HG03439 (cell line): Measurements from ENCODE around the gene STX10.
A peak's percentile ranks its signal among the peaks of the same experiment; 100 is the strongest.

Source experiments
- ATAC-seq: cut with Tn5 transposase; IDR thresholded peaks from one replicate; pipeline ENCODE4 v1.9.1; 2021; ENCODE audit warnings: mild to moderate bottlenecking, moderate library complexity; ENCODE audit not compliant: unreplicated experiment

STX10 gene

DNA sequence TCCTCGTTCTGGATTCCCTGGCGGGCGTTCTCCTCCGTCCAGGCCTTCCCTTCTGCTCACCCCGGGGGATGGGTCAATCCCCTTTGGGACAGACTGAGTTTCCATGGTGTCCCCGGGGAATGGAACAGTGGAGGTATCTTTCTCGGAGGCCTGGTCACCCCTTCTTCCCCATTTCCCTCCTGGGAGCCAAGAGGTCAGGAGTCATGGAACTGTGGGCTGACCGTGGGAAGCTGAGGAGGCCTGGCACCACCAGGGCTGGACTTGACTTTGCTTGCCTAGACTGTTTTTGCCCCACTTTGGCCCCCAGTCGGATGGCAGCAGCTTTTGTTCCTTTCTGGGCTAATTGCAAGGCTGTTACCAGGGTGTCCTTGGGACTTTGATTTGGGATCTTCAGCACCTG lies 30.1 kb downstream of the STX10 start:
- no peak for ATAC-seq

GRCh38 chr19:13119627-13120026 lies 30.5 kb downstream of the STX10 start:
- no peak for ATAC-seq

DNA sequence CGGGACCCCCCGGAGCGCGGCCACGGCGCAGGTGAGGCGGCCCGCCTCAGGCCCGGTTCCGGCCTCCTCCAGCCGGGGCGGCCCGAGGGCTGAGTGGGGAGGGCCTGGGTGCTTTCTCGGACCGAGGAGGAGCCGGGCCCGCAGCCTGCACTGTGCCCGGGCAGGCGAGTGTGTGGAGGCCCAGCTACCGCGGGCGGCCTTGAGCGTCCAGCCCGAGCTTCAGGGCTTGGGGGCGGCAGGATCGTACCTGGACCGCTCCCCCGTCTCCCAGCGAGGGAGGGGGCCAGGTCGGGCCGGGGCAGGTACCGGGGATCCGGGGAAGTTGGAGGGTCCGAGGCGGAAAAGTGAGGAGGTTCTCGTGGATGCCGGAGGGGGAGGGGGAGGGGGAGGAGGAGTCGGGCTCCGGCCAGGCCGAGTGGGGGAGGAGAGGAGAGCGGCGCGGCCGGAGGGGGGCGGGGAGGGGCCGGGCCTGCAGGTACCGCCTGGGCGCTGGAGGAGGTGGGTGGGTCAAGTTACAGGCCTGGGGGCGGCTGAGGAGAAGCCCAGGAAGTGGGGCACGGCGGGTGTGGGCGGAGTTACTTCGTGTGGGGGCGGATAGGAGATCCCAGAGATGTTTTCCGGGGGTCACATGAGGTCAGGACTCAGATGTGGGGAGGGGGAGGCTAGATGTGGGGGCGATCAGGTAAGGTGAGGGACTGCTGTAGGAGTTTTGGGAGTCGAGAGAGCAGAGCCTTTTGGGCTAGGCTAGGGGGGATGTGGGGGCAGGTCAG lies 31.6 kb downstream of the STX10 start:
- ATAC-seq = no peak

DNA sequence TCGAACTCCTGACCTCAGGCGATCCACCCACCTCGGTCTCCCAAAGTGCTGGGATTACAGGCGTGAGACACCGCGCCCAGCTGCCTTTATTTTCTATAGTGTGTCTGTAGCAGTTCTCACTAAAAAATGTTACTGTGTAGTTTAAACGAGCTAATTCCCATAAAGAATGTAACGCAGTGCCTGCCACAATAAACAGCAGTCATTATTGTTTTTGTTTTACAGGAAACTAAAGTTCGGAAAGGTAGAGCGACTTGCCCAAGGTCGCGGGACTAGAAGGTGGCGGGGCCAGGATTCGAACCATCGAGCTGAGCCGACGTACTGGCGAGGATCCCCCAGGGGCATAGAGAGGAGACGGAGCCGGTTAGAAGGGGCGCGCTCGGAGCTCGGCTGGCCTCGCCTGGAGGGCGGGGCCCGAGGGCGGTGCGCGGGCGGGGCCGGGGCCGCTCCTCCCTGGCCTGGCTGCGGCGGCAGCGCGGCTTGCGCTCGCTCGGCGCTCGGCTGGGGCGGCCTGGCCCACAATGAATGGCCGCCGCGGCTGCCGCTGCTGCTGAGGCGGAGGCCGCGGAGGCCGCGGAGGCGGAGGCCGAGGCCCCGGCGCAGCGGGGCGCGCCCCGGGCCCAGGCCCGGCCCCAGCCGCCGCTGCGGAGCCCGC lies 32.3 kb downstream of the STX10 start, which contains the start of gene NACC1:
Gene NACC1 (plus strand): TSS at position 493 of the 652 bp plus-strand sequence. CDS start 16,944 bp downstream, outside the sequence.
- peak; percentile 63 for ATAC-seq

- no peak for ATAC-seq
These were observed 32.9 kb downstream of the STX10 start for GRCh38 chr19:13117176-13117771.

DNA sequence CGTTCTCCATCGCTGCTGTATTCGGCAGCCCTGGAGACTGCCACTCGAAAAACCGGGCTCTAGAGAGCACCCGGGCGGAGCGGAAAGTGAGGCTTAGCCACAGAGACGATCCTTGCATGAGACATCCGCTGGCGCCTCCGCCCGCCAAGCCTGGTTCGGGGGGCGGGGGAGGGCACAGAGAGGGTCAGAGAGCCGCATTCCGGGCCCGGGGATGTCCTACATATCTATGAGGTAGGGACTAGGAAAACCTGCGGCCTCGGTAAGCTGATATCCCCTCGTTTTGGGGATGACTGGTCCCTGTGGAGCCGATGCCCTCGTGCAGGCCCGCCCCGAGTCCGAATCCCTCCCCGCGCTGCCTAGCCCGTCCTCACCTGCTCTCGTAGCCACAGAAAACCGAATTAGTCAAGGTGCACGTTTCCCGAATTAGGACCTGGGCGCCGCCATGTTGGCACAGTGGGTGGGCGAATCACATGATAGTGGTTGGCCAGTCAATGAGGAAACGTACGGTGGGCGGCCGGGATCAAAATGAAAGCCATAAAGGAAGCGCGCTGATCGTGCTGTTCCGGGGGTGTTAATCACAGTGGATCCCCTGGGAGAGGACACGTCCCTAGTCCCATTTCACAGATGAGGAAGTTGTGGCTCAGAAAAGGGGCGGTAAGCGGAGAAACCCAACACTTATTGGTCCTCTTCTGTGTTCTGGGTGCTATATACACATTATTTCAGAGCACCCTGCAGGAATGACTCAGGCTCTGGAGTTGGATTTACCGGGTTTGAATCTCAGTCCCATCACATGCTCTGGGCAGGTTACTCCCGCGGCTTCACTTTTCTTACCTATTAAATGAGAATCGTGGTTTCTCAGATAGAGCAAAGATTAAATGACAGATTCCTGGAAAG lies 33.6 kb downstream of the STX10 start, which contains the start of gene TRMT1:
Gene TRMT1 (minus strand): TSS at position 459 of the 894 bp plus-strand sequence. CDS start 341 bp downstream, at position 118.
- ATAC-seq = peak; percentile 51

GRCh38 chr19:13115936-13116281 lies 34.3 kb downstream of the STX10 start:
- no peak for ATAC-seq

GRCh38 chr19:13112555-13112954 lies 37.6 kb downstream of the STX10 start:
- ATAC-seq = no peak

GRCh38 chr19:13110099-13110610 lies 40.0 kb downstream of the STX10 start:
- ATAC-seq = no peak

DNA sequence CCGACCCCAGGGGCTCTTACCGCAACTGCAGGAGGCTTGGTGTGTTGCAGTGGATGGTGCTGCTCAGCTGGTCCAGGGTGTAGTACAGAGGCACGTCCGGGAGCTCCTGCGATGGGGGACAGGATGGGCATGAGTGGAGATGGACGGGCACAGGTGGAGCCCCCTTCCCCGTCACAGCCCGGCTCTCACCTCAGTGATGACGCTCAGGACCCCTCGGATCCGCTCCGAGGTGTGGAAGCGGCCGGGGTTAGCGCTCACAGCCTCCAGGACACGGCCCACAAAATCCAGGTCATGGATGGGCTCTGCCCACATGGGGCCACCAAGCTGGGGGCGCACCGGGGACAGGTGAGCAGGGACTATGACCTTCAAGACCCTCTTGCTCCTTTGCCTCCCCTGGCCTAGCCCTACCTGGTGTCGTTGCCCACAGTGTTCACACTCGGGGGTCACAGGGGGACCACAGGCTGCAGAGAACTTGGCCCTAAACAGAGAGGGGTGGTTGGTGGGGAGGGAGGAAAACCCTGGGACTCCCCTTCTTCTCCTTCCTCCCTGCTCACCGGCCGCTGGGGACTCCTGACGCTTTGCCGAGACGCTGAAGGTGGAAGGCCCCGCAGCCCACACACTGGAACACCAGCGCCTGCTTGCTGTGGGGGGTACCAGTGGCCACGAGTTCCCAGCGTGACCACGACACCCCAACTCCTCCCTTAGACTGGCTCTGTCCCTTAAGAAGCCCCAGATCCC lies 40.6 kb downstream of the STX10 start:
- no peak for ATAC-seq

DNA sequence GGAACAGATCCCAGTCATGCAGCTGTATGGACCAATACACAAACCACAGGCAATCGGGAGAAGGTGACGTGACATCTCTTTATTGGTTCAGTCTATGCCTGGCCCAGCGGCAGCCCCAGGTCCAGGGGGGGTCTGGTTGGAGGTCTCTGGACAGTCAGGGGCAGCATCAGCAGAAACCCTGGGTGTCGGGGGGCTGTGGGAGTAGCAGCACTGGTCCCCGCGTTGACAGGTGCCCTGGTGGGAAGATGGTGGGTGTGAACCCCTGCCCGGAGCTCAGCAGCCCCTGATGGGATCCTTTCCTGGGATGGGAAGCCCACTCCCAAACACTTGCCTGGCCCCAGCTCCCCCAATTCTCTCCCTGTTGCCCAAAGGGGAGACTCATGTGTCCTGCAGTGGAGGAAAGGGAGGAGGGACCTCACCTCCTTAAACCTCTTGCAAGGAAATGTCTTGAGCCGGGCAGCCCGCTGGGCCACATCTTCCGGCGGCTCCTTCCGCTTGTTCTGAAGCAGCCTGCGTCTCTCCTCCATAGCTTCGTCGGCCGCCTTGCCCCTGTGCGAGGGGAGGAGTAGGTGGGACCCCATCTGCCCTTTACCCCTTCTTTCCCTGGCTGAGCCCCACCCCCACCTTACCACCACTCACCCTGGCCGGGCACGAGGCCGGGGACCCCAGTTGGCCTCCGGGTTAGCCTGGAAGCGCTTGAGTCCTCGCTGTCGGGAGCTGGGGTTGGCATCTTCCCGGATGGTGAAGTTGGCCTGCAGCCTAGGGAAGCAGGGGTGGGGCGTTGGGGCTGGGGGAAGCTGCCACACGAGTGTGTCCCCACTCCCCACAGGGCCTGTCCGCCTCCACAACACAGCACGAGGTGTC lies 45.1 kb downstream of the STX10 start:
- ATAC-seq = no peak

GRCh38 chr19:13104360-13104847 lies 45.8 kb downstream of the STX10 start:
- ATAC-seq = no peak

DNA sequence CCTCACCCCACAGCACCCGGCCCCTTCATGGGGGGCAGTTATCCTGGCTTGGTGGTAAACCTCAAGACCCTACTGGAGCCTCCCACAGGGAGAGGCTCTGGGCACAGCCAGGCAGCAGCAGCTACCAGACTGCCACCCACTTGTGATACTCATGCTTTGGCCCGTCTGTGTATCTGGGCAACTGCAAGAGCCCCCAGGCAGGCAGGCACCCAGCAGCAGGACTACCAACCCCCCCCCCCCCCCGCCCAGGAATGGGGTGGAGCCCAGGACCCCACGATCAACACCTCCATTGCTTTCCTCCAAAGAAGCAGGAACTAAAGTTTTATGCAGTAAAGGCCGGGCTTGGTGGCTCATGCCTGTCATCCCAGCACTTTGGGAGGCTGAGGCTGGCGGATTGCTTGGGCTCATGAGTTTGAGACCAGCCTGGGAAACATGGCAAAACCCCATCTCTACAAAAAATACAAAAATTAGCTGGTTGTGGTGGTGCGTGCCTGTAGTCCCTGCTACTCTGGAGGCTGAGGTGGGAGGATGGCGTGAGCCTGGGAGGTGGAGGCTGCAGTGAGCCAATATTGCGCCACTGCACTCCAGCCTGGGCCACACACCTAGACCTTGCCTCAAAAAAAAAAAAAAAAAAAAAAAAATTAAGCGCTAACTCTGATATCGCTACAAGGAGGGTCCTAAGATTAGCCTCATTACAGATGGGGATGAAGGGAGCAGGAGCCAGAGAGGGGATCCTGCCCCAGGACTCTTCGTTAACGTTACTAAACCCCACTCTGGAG lies 46.4 kb downstream of the STX10 start:
- no peak for ATAC-seq

- ATAC-seq = peak; percentile 38
These were observed 47.3 kb downstream of the STX10 start, which contains the start of gene LYL1 for GRCh38 chr19:13102666-13103580. Gene LYL1, minus strand, starts transcription at chr19:13102858. Its CDS starts 1,687 bp downstream, at chr19:13101171.

DNA sequence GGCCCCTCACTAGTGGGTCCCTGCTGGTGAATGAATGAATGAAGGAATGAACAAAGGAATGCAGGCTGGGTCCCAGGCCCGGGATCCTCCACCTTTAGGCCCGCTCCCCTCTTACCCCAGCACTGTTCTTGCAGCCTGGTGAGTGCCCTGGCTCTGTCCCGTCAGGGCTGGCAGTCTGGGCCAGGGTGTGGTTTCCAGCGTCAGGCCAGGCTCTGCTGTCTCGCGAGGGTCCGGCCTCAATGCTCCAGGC lies 47.8 kb downstream of the STX10 start:
- ATAC-seq = peak; percentile 1

- no peak for ATAC-seq
These were observed 48.4 kb downstream of the STX10 start for GRCh38 chr19:13101590-13102415.
